Heart left ventricle (tissue), 16 donors: ENCODE data around the gene CEP128. TPM values are rescaled to one million over a fixed set of nuclear protein-coding genes. Genes with fewer than 3 reads are reported as not detected.

ENCODE experiments used
- ATAC-seq, 4 donors: fragments of 200-7000 bp; cut with Tn5 transposase; one replicate each; pipeline ENCODE4 v1.9.1; 2020 to 2022; ENCODE audit warnings: moderate library complexity in 4 of 4, mild to moderate bottlenecking in 3 of 4, moderate number of reproducible peaks in 1 of 4
- DNase-seq, 5 donors: peaks; one replicate each; pipeline ENCODE4 v3.0.0-alpha.2; 2020
- H3K27ac ChIP-seq, 12 donors: fragments of 200-600 bp; sonication (generic) in 4 of 12; one replicate each; pipeline versions ENCODE4 v1.5.0 to v1.8.0; 2016 to 2022; ENCODE audit warnings: mild to moderate bottlenecking in 2 of 12
- H3K27me3 ChIP-seq, 9 donors: fragments of 200-600 bp; sonication (generic) in 2 of 9; one replicate each; pipeline versions ENCODE4 v1.5.1 to v1.8.0; 2016 to 2022; ENCODE audit warnings: mild to moderate bottlenecking in 3 of 9
- H3K36me3 ChIP-seq, 9 donors: fragments of 200-600 bp; sonication (generic) in 2 of 9; one replicate each; pipeline versions ENCODE4 v1.5.0 to v1.8.0; 2018 to 2022; ENCODE audit warnings: mild to moderate bottlenecking in 2 of 9
- H3K4me1 ChIP-seq, 12 donors: fragments of 200-600 bp; sonication (generic) in 4 of 12; one replicate each; pipeline versions ENCODE4 v1.5.0 to v1.8.0; 2016 to 2022; ENCODE audit warnings: mild to moderate bottlenecking in 3 of 12
- H3K4me3 ChIP-seq, 12 donors: fragments of 200-600 bp; sonication (generic) in 4 of 12; one replicate each; pipeline versions ENCODE4 v1.5.0 to v1.8.0; 2017 to 2022; ENCODE audit warnings: mild to moderate bottlenecking in 9 of 12, moderate library complexity in 4 of 12
- H3K9me3 ChIP-seq, 12 donors: fragments of 200-600 bp; sonication (generic) in 4 of 12; one replicate each; pipeline versions ENCODE4 v1.5.0 to v1.8.0; 2016 to 2022; ENCODE audit warnings: mild to moderate bottlenecking in 1 of 12
- CTCF ChIP-seq, 12 donors: fragments of 200-600 bp; sonication (generic) in 4 of 12; IDR thresholded peaks; one replicate each; pipeline versions ENCODE4 v1.5.0 to v1.8.0; 2018 to 2022; ENCODE audit warnings: antibody characterized with exemption in 12 of 12, mild to moderate bottlenecking in 5 of 12
- POLR2A ChIP-seq, 2 donors: fragments of 450-650 bp; IDR thresholded peaks; one replicate each; pipeline ENCODE4 v1.6.1; 2017; ENCODE audit warnings: antibody characterized with exemption in 2 of 2, mild to moderate bottlenecking in 2 of 2, moderate library complexity in 2 of 2
- whole genome bisulfite sequencing, 4 donors: extraction: QIAGEN DNeasy Blood & Tissue Kit in 2 of 4; methylation state at CpG; one replicate each; pipeline versions ENCODE4 v1.1.5 to v1.1.7; 2013 to 2018; 5-methylcytosine and 5-hydroxymethylcytosine counted together
- intact Hi-C, 10 donors: fragments of 100-400 bp; cut with DNase I; formaldehyde crosslinking; loops; one replicate each; pipeline versions ENCODE4 v1.11.1 to v1.14.2; 2022
- polyA plus RNA-seq, 2 donors: library from polyadenylated mRNA; stranded (reverse); fragments of 200-250 nt; gene quantifications; one replicate each; pipeline ENCODE4 v1.2.3, GENCODE V29; 2013
- total RNA-seq, 9 donors: library from RNA; depleted of rRNA in 2 of 9; stranded (reverse); fragments of >200 nt in 2 of 9; fragmentation: NEBNext Ultra II Directional in 3 of 9; extraction: Animal tissue kit (Norgen Biotek cat#: 25700) in 3 of 9; gene quantifications; one replicate each; pipeline versions ENCODE4 v1.1.0 to v1.2.4, GENCODE V29; 2016 to 2023
- donor health status: ischemic (EF 13 %, LVEDD 7.1; RV severe dilation, severe dysfunction).
- donor health status: healthy with polysubstance abuse.
- donor health status: DM: no; HTN: yes; CAD: no.
- donor health status: DM: no; HTN: no; CAD: no.
- donor health status: ischemic (EF 25% LVEDD 6.9; RV normal size, moderate dysfunction).
- donor health status: ischemic (EF 25% LVEDD 5.7; RV mildly dilated, moderate dysfunction).
- donor health status: healthy.
- donor health status: DM: yes; HTN: yes; CAD: no.
- donor health status: ischemic (EF 35%, LVEDD 5.7; RV mildly dilated, moderate dysfunction).
- donor health status: nonischemic (EF 11% LVEDD 7.7; RV severe dilation, severe dysfunction).
- donor health status: DM: yes; HTN: yes; CAD: no.
- donor health status: PGD.
- donor health status: ischemic (EF 29% LVEDD 5.4; RV normal size, mild dysfunction).
- donor health status: nonischemic (EF 23%, LVEDD 6.1; RV moderate dilation, normal function).

The CEP128 gene
- total and polyA plus RNA-seq, 11 donors, result 0.94 to 6.6 (median 3.4) TPM

GRCh38 chr14:80865565-80865964 is 76.0 kb downstream of the CEP128 start:
- H3K9me3 ChIP-seq, result peaks cover 0 to 44% (median 22%) of the 10 kb centered on the region in 12 donors
- WGBS, 4 donors, result 98 to 100% (median 100%) methylated on average over 2 of the region's 2 CpGs
- intact Hi-C loops, result loop anchor here in 1 of 10 donors (10.0 kb wide), 1 partner anchor 1901 kb away; no protein-coding TSS in a partner anchor
- TF ChIP-seq CTCF (IDR thresholded peaks at IDR 0.05) (no peak), POLR2A (IDR thresholded peaks at IDR 0.05) (no peak)
- no peaks in the 10 kb centered on the region for H3K4me1 ChIP-seq
- H3K27me3 ChIP-seq, result no peaks in the 10 kb centered on the region
- H3K36me3 ChIP-seq, result no peaks in the 10 kb centered on the region
- DNase-seq, result no peak
- H3K27ac ChIP-seq, result no peak overlapping the region
- no peak for ATAC-seq
- no peak overlapping the region for H3K4me3 ChIP-seq

GRCh38 chr14:80862983-80863382 is 78.6 kb downstream of the CEP128 start:
- Histone ChIP-seq H3K27me3 (no peaks in the 10 kb centered on the region), H3K27ac (no peak overlapping the region), H3K4me1 (no peaks in the 10 kb centered on the region), H3K9me3 (peaks cover 0 to 18% (median 12%) of the 10 kb centered on the region in 12 donors), H3K4me3 (no peak overlapping the region), H3K36me3 (no peaks in the 10 kb centered on the region)
- no peak for DNase-seq
- intact Hi-C loops, result loop anchor here in 1 of 10 donors (10.0 kb wide), 1 partner anchor 1898 kb away; no protein-coding TSS in a partner anchor
- 84 to 91% (median 88%) methylated on average over 3 of the region's 3 CpGs for WGBS, 4 donors
- ATAC-seq, result no peak
- TF ChIP-seq CTCF (IDR thresholded peaks at IDR 0.05), result peak in 2 of 12 donors; percentile 19 to 28
- no peak for TF ChIP-seq POLR2A (IDR thresholded peaks at IDR 0.05)

- intact Hi-C loops, result loop anchor here in 1 of 10 donors (10.0 kb wide), 1 partner anchor 1898 kb away; no protein-coding TSS in a partner anchor
- Histone ChIP-seq H3K27ac (no peak overlapping the region), H3K4me3 (no peak overlapping the region), H3K9me3 (peaks cover 0 to 13% (median 8%) of the 10 kb centered on the region in 12 donors), H3K36me3 (no peaks in the 10 kb centered on the region), H3K27me3 (no peaks in the 10 kb centered on the region), H3K4me1 (no peaks in the 10 kb centered on the region)
- TF ChIP-seq CTCF (IDR thresholded peaks at IDR 0.05), result no peak
- TF ChIP-seq POLR2A (IDR thresholded peaks at IDR 0.05), result no peak
- no peak for DNase-seq
- WGBS, 4 donors, result 93 to 95% (median 94%) methylated on average over 5 of the region's 5 CpGs
- no peak for ATAC-seq
Measured at GRCh38 chr14:80862541-80862940, 79.0 kb downstream of the CEP128 start.

GRCh38 chr14:80850197-80850814 is 91.2 kb downstream of the CEP128 start:
- Histone ChIP-seq H3K36me3 (no peaks in the 10 kb centered on the region), H3K27me3 (no peaks in the 10 kb centered on the region), H3K27ac (no peak overlapping the region), H3K4me3 (no peak overlapping the region), H3K4me1 (peaks cover 0 to 5% (median 0%) of the 10 kb centered on the region in 12 donors), H3K9me3 (no peaks in the 10 kb centered on the region)
- DNase-seq, result no peak
- intact Hi-C loops, result loop anchor here in 4 of 10 donors (5.0 kb wide), 3 partner anchors 793 to 1883 kb away; no protein-coding TSS in a partner anchor
- 35 to 43% (median 37%) methylated on average over 4 of the region's 4 CpGs for WGBS, 4 donors
- no peak for ATAC-seq
- TF ChIP-seq POLR2A (IDR thresholded peaks at IDR 0.05) (no peak), CTCF (IDR thresholded peaks at IDR 0.05) (peak; percentile 42 to 71 (median 58))
